ENCODE data around the gene IRF7. TPM values are rescaled to one million over a fixed set of nuclear protein-coding genes. Genes with fewer than 3 reads are reported as not detected.

IRF7 gene
- 3.7 and 21.2 TPM in 2 replicates for total RNA-seq (2011; cell fraction: chromatin; rRNA removed; ENCODE audit: low replicate concordance)
- 23.2 and 27.2 TPM in 2 replicates for total RNA-seq (2011; cell fraction: nucleolus; rRNA removed)
- total RNA-seq (2011; cell fraction: nucleoplasm; rRNA removed), result 10.0 and 11.6 TPM in 2 replicates
- total RNA-seq (2014; rRNA removed) (3.7 and 8.3 TPM in 2 replicates), total RNA-seq (2014; rRNA removed; fragmentation: Illumina TruSeq; extraction: Trizol) (0.29 TPM in 1 of 2 replicates, not detected in the other), total RNA-seq (2015; rRNA removed; fragmentation: Illumina TruSeq; extraction: Trizol) (2.0 and 2.2 TPM in 2 replicates), total RNA-seq (2021) (6.5 and 7.6 TPM in 2 replicates), polyA plus RNA-seq (2011; rRNA removed) (1.8 and 3.5 TPM in 2 replicates), polyA plus RNA-seq (2014; fragmentation: Illumina TruSeq; extraction: Trizol) (0.64 and 2.2 TPM in 2 replicates), polyA plus RNA-seq (2014; fragmentation: Nextera tagmentation; extraction: Ambion mirVana) (under 1 TPM; 0.27 to 0.48 TPM), polyA plus RNA-seq (2014; rRNA removed) (3.8 and 7.4 TPM in 2 replicates), polyA minus RNA-seq (2011; rRNA and poly(A)+ RNA removed) (0.42 and 0.49 TPM in 2 replicates), Bru-seq, nascent RNA (percentile 40 among the genes with signal in this experiment), BruChase-seq, experiment 1, labeled RNA remaining after a 2-hour chase (percentile 36 among the genes with signal in this experiment), BruChase-seq, experiment 2, labeled RNA remaining after a 6-hour chase (percentile 44 among the genes with signal in this experiment)
- polyA plus RNA-seq (2011; cell fraction: cytosol; rRNA removed), result 2.7 and 6.6 TPM in 2 replicates
- 21.3 and 30.3 TPM in 2 replicates for polyA plus RNA-seq (2011; cell fraction: nucleus; rRNA removed)
- polyA plus RNA-seq (2012), result 4.0 and 11.8 TPM in 2 replicates
- polyA minus RNA-seq (2011; cell fraction: cytosol; rRNA and poly(A)+ RNA removed), result 1.3 and 5.2 TPM in 2 replicates
- 10.6 and 12.6 TPM in 2 replicates for polyA minus RNA-seq (2011; cell fraction: nucleus; rRNA and poly(A)+ RNA removed)
- long read RNA-seq, experiment 1, partial matches to known transcripts, result 13 of 25 reads
- long read RNA-seq, experiment 1, other reads (novel, unspliced or antisense), result 8 of 25 reads
- long read RNA-seq, experiment 2, partial matches to known transcripts, result 2 of 10 reads
- long read RNA-seq, experiment 2, other reads (novel, unspliced or antisense), result 5 of 10 reads
- long read RNA-seq, experiment 3, partial matches to known transcripts, result 0 of 5 reads
- long read RNA-seq, experiment 3, other reads (novel, unspliced or antisense), result 3 of 5 reads

DNA sequence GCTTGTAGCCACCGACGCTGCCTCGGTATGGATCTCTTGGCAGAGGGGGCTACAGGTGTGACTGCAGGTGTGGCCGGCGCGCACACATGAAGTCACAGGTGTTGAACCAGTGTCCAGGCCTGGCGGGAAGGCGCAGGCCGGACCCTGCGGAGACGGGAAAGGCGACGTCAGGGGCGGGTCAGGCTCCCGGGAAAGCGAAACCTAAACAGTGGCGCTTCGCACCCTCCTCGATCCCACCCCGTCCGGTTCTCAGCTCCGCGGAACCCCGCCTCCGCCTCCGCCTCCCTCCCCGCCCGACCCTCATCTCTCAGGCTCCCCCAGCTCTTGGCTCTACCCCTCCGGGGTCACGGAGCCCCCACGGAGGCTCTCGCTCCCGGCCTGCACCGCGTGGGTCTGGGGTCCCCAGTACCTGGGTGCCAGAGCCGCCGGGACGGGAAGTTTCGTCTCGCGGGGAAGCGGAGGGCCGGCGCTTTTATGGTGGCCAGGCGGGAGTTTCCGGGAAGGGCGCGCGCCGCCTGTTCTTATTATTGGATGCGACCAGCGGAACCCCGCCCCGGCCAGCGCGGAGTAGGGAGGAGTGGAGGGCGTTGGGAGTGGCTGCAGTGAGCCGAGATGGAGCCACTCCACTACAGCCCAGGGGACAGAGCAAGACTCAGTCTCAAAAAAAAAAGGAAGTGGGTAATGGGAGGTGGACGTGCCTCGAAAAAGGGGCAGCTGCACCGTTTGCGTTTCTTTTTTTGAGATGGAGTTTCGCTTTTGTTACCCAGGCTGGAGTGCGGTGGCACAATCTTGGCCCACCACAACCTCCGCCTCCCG is at the start of gene IRF7:
IRF7 (minus strand) TSS at position 447 of the 816 bp plus-strand sequence. CDS start 586 bp downstream, outside the sequence.
- DNase-seq (ENCODE audit: extremely low read depth in 1 of 4, low spot score in 3 of 4) (peak; percentile 85 to 92 (median 86)), FAIRE-seq (peak; percentile 93), ATAC-seq (peak; percentile 92)
- ChIA-PET POLR2A (interaction anchor here (0.7 kb wide), 1 partner anchor 50 kb away, joined by 4 read pairs; no protein-coding TSS in a partner anchor), CTCF (ENCODE audit: low intra/inter-chr PET ratio) (no interaction called here)
- peak within 1 kb of the TSS; percentile 78 for H3K4me3 ChIP-seq
- BruUV-seq (replicated peaks), result TSS peak; percentile 81
- peaks cover 8 to 84% of the 10 kb centered on the region in 2 experiments for H3K4me1 ChIP-seq (replicated peaks in 1 of 2; ENCODE audit: control insufficient read depth in 2 of 2, insufficient read depth in 2 of 2, low read length in 2 of 2)
- H4K20me1 ChIP-seq (replicated peaks; ENCODE audit: control insufficient read depth, insufficient read depth, low read length), result peaks cover 13% of the 10 kb centered on the region
- peak within 1 kb of the TSS; percentile 84 for H3K27ac ChIP-seq (ENCODE audit: extremely low read depth, low read depth, low read length)
- in situ Hi-C loops (cut with MboI) (no loop called here), intact Hi-C loops (cut with micrococcal nuclease) (loop anchor here (10.0 kb wide), 1 partner anchor 61 kb away; no protein-coding TSS in a partner anchor)
- H3K4me2 ChIP-seq (ENCODE audit: insufficient read depth, low read length), result peak within 1 kb of the TSS; percentile 88
- no peaks in the 10 kb centered on the region for H3K9me3 ChIP-seq (replicated peaks; ENCODE audit: control insufficient read depth, insufficient read depth, low read depth, low read length)
- H3K79me2 ChIP-seq (ENCODE audit: control insufficient read depth, insufficient read depth, low read length), result peaks cover 9% of the 10 kb centered on the region; the same call in 1 of the 3 replicates
- peak within 1 kb of the TSS; percentile 64 to 89; a peak in 3 of 4 replicates for H3K9ac ChIP-seq (ENCODE audit: insufficient read depth in 1 of 2, low read depth in 2 of 2, low read length in 2 of 2)
- no peaks in the 10 kb centered on the region for H3K27me3 ChIP-seq (ENCODE audit: control insufficient read depth in 2 of 2, insufficient read depth in 2 of 2, low read length in 2 of 2)
- peak within 1 kb of the TSS; percentile 72 for H2AFZ ChIP-seq (ENCODE audit: low read depth, low read length)
- H3K36me3 ChIP-seq (ENCODE audit: control insufficient read depth, insufficient read depth, low read length), result peaks cover 72% of the 10 kb centered on the region; the same call in 2 of the 3 replicates
- H3K9me1 ChIP-seq (ENCODE audit: control insufficient read depth, insufficient read depth, low read length), result peaks cover 6% of the 10 kb centered on the region
- WGBS (ENCODE audit: insufficient coverage, low coverage, missing lambda C conversion rate), result 28% methylated on average over 54 of the region's 66 CpGs
- TF ChIP-seq ZNF143 (CRISPR knock-in tag; IDR thresholded peaks at IDR 0.05) (no peak), NR1H2 (CRISPR knock-in tag; IDR thresholded peaks at IDR 0.05) (no peak), SIRT6 (IDR thresholded peaks at IDR 0.05; ENCODE audit: low read depth, low read length) (no peak), ZKSCAN1 (IDR thresholded peaks at IDR 0.05; ENCODE audit: low read depth, low read length) (no peak; the same call in 1 of the 2 replicates), HNRNPK (IDR thresholded peaks at IDR 0.05; ENCODE audit: low read depth, low read length, poor library complexity, severe bottlenecking) (no peak), HNRNPH1 (optimal IDR thresholded peaks at IDR 0.05; ENCODE audit: low read depth, low read length) (no peak)
- TF ChIP-seq, protein P1, sequence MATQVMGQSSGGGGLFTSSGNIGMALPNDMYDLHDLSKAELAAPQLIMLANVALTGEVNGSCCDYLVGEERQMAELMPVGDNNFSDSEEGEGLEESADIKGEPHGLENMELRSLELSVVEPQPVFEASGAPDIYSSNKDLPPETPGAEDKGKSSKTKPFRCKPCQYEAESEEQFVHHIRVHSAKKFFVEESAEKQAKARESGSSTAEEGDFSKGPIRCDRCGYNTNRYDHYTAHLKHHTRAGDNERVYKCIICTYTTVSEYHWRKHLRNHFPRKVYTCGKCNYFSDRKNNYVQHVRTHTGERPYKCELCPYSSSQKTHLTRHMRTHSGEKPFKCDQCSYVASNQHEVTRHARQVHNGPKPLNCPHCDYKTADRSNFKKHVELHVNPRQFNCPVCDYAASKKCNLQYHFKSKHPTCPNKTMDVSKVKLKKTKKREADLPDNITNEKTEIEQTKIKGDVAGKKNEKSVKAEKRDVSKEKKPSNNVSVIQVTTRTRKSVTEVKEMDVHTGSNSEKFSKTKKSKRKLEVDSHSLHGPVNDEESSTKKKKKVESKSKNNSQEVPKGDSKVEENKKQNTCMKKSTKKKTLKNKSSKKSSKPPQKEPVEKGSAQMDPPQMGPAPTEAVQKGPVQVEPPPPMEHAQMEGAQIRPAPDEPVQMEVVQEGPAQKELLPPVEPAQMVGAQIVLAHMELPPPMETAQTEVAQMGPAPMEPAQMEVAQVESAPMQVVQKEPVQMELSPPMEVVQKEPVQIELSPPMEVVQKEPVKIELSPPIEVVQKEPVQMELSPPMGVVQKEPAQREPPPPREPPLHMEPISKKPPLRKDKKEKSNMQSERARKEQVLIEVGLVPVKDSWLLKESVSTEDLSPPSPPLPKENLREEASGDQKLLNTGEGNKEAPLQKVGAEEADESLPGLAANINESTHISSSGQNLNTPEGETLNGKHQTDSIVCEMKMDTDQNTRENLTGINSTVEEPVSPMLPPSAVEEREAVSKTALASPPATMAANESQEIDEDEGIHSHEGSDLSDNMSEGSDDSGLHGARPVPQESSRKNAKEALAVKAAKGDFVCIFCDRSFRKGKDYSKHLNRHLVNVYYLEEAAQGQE (IDR thresholded peaks at IDR 0.05; ENCODE audit: borderline replicate concordance), result no peak
- TF ChIP-seq, protein P1 (CRISPR knock-in tag; IDR thresholded peaks at IDR 0.05; ENCODE audit: low read depth), result 0 out of 2 replicates have a peak, but pooled peaks have one; percentile 12
